GM12878 (cell line): ENCODE results near the gene MED13L. TPM values are rescaled to one million over a fixed set of nuclear protein-coding genes. Genes with fewer than 3 reads are reported as not detected.

ENCODE experiments used
- ATAC-seq: fragments of 200-7000 bp; cut with Tn5 transposase; 3 replicates; pipeline ENCODE4 v1.9.1; 2020; ENCODE audit warnings: mild to moderate bottlenecking, moderate library complexity
- BruUV-seq: library from RNA; stranded (reverse); fragments of 400-500 nt; replicated peaks from 2 replicates; lab custom pipeline; 2021; lab: Mats Ljungman, UMichigan
- CTCF ChIA-PET: fragments of 300-600 bp; sonication (Branson Sonifier 250); formaldehyde crosslinking; extraction: SDS; loops from one replicate; lab custom pipeline; 2021; ENCODE audit warnings: inconsistent platforms; lab: Yijun Ruan, JAX
- POLR2A ChIA-PET: fragments of 350-600 bp; formaldehyde crosslinking; extraction: SDS; loops from one replicate; lab custom pipeline; 2021; ENCODE audit warnings: inconsistent platforms; lab: Charles Lee
- RAD21 ChIA-PET: fragments of 300-600 bp; sonication (Branson Sonifier 250); formaldehyde crosslinking; loops from one replicate; lab custom pipeline; 2023; ENCODE audit warnings: antibody characterized with exemption; ENCODE audit not compliant: unreplicated experiment; lab: Charles Lee
- SMC1A ChIA-PET: fragments of 300-600 bp; sonication (Branson Sonifier 250); formaldehyde crosslinking; loops from one replicate; lab custom pipeline; 2023; ENCODE audit not compliant: unreplicated experiment, uncharacterized antibody; lab: Charles Lee
- DNase-seq: peaks from one replicate; pipeline ENCODE4 v3.0.0-alpha.2; 2011; ENCODE audit warnings: low read depth, low spot score
- FAIRE-seq: peaks from 3 replicates; lab custom pipeline; 2011; peaks lifted over from hg19 to GRCh38; lab: Jason Lieb, UNC
- H2AFZ ChIP-seq: 2 replicates; pipeline ENCODE4 v1.6.0; 2011; ENCODE audit warnings: low read depth, low read length, control low read depth; ENCODE audit not compliant: control insufficient read depth
- H3K27ac ChIP-seq: 2 replicates; pipeline ENCODE4 v1.5.1; 2011; ENCODE audit warnings: control low read depth; ENCODE audit not compliant: control insufficient read depth, insufficient read depth
- H3K27me3 ChIP-seq, 2 experiments: replicated peaks in 1 of 2; 2 replicates each; pipeline versions ENCODE4 v1.6.0 to v1.6.1; 2011; ENCODE audit warnings: low read length in 1 of 2; ENCODE audit not compliant: control insufficient read depth in 2 of 2, insufficient read depth in 2 of 2
- H3K36me3 ChIP-seq, 2 experiments: 2 replicates each; pipeline ENCODE4 v1.5.1; 2011; ENCODE audit warnings: low read length in 1 of 2; ENCODE audit not compliant: control insufficient read depth in 2 of 2, insufficient read depth in 2 of 2
- H3K4me1 ChIP-seq: 2 replicates; pipeline ENCODE4 v1.6.1; 2011; ENCODE audit warnings: mild to moderate bottlenecking, low read length, moderate library complexity, mixed read lengths; ENCODE audit not compliant: control insufficient read depth, insufficient read depth
- H3K4me2 ChIP-seq: 2 replicates; pipeline ENCODE4 v1.6.0; 2011; ENCODE audit warnings: control low read depth; ENCODE audit not compliant: control insufficient read depth, insufficient read depth
- H3K4me3 ChIP-seq: fragments of 200-600 bp; sonication (generic); 2 replicates; pipeline ENCODE4 v1.5.1; 2016
- H3K79me2 ChIP-seq: 2 replicates; pipeline ENCODE4 v1.6.0; 2011; ENCODE audit warnings: low read length; ENCODE audit not compliant: control insufficient read depth, insufficient read depth
- H3K9ac ChIP-seq: 2 replicates; pipeline ENCODE4 v1.8.0; 2011; ENCODE audit warnings: low read length, control low read depth, mixed read lengths; ENCODE audit not compliant: control insufficient read depth, insufficient read depth
- H3K9me3 ChIP-seq: replicated peaks from 3 replicates; pipeline ENCODE4 v1.5.1; 2011; ENCODE audit warnings: mild to moderate bottlenecking, low read length; ENCODE audit not compliant: control insufficient read depth, insufficient read depth
- H4K20me1 ChIP-seq: 2 replicates; pipeline ENCODE4 v1.6.0; 2011; ENCODE audit not compliant: control insufficient read depth, insufficient read depth
- BACH1 ChIP-seq: fragments of 450-650 bp; IDR thresholded peaks from 2 replicates; pipeline ENCODE4 v1.6.1; 2017; ENCODE audit warnings: mild to moderate bottlenecking, borderline replicate concordance
- BHLHE40 ChIP-seq, 2 experiments: fragments of 450-650 bp in 1 of 2; IDR thresholded peaks; 2 replicates each; pipeline ENCODE4 v1.6.1; 2011 to 2017; ENCODE audit warnings: low read depth in 2 of 2, borderline replicate concordance in 1 of 2, improper control_type of control experiment in 1 of 2, low read length in 1 of 2, mild to moderate bottlenecking in 1 of 2
- CREB1 ChIP-seq: IDR thresholded peaks from 2 replicates; pipeline ENCODE4 v1.6.1; 2012; ENCODE audit warnings: low read depth, mild to moderate bottlenecking, inconsistent platforms
- CTCF ChIP-seq, 3 experiments: IDR thresholded peaks in 2 of 3; conservative IDR thresholded peaks in 1 of 3; 2 replicates each; pipeline ENCODE4 v1.5.1; 2011; ENCODE audit warnings: low read depth in 3 of 3, low read length in 3 of 3, mild to moderate bottlenecking in 3 of 3, control low read depth in 2 of 3, moderate library complexity in 2 of 3, inconsistent platforms in 1 of 3, mixed read lengths in 1 of 3; ENCODE audit not compliant: control insufficient read depth in 2 of 3, insufficient read depth in 1 of 3; ENCODE audit errors: extremely low read depth in 1 of 3
- FOXM1 ChIP-seq: IDR thresholded peaks from 2 replicates; pipeline ENCODE4 v1.6.1; 2012; ENCODE audit warnings: low read depth, mild to moderate bottlenecking, inconsistent platforms, low read length, moderate library complexity
- HDAC2 ChIP-seq: fragments of 200-600 bp; sonication (generic); IDR thresholded peaks from 2 replicates; pipeline ENCODE4 v1.6.1; 2017
- LARP7 ChIP-seq: fragments of 450-650 bp; IDR thresholded peaks from 2 replicates; pipeline ENCODE4 v1.6.1; 2017; ENCODE audit warnings: mild to moderate bottlenecking
- MYC ChIP-seq: IDR thresholded peaks from 2 replicates; pipeline ENCODE4 v1.6.1; 2011; ENCODE audit warnings: mild to moderate bottlenecking, low read length, moderate library complexity, inconsistent platforms; ENCODE audit not compliant: insufficient read depth, insufficient replicate concordance, insufficient read length, severe bottlenecking
- RAD21 ChIP-seq: IDR thresholded peaks from 2 replicates; pipeline ENCODE4 v1.6.1; 2011; ENCODE audit warnings: mild to moderate bottlenecking, low read depth, low read length, moderate library complexity; ENCODE audit not compliant: insufficient read depth
- SIX5 ChIP-seq: IDR thresholded peaks from 2 replicates; pipeline ENCODE4 v1.6.1; 2011; ENCODE audit warnings: mild to moderate bottlenecking, low read depth, low read length, moderate library complexity; ENCODE audit not compliant: severe bottlenecking
- SMC3 ChIP-seq: IDR thresholded peaks from 2 replicates; pipeline ENCODE4 v1.6.1; 2011; ENCODE audit warnings: low read length, improper control_type of control experiment, borderline replicate concordance
- TCF12 ChIP-seq: IDR thresholded peaks from 2 replicates; pipeline ENCODE4 v1.6.1; 2011; ENCODE audit warnings: low read depth, mild to moderate bottlenecking, low read length
- TCF3 ChIP-seq: IDR thresholded peaks from 2 replicates; pipeline ENCODE4 v1.6.1; 2012; ENCODE audit warnings: low read depth, mild to moderate bottlenecking, low read length, borderline replicate concordance; ENCODE audit not compliant: insufficient read depth
- YY1 ChIP-seq: IDR thresholded peaks from 2 replicates; pipeline ENCODE4 v1.6.1; 2011; ENCODE audit warnings: low read depth, mild to moderate bottlenecking, low read length
- WGBS: methylation state at CpG from one replicate; pipeline ENCODE4 v1.1.6; 2016; ENCODE audit warnings: low lambda C conversion rate; ENCODE audit not compliant: insufficient replicate concordance, insufficient coverage; ENCODE audit errors: missing lambda C conversion rate; 5-methylcytosine and 5-hydroxymethylcytosine counted together
- in situ Hi-C: fragments of 300-500 bp; cut with MboI; formaldehyde crosslinking; loops from 9 replicates; pipeline ENCODE4 v1.14.3; 2018; ENCODE audit warnings: mixed read lengths
- intact Hi-C: fragments of 100-400 bp; cut with micrococcal nuclease; formaldehyde crosslinking; loops from one replicate; pipeline ENCODE4 v1.14.2; 2022; ENCODE audit not compliant: unreplicated experiment
- polyA plus RNA-seq, 11 experiments: library from polyadenylated mRNA; depleted of rRNA in 4 of 11; unstranded in 6 of 11; stranded (reverse) in 5 of 11; fragments of >200 nt; fragmentation: Nextera tagmentation in 4 of 11; fragmentation: Illumina TruSeq in 1 of 11; extraction: Ambion mirVana in 4 of 11; extraction: Trizol in 1 of 11; gene quantifications; 1 replicate in 1 of 11; 2 replicates in 10 of 11; pipeline versions ENCODE4 v1.2.1 to v1.2.3, GENCODE V29; 2011 to 2016; ENCODE audit warnings: inconsistent platforms in 2 of 11, missing spikeins in 2 of 11, low read depth in 1 of 11
- total RNA-seq, 4 experiments: library from RNA; depleted of rRNA in 3 of 4; stranded (reverse); fragments of >200 nt in 3 of 4; fragmentation: Illumina TruSeq in 1 of 4; extraction: Trizol in 1 of 4; gene quantifications; 2 replicates each; pipeline versions ENCODE4 v1.2.1 to v1.2.3, GENCODE V29; 2013 to 2021

MED13L gene
- total and polyA plus RNA-seq, 10 of the 15 experiments (the other 5 are each of a cell fraction or from before 2014, with no cell fraction given) = 3.7 to 30.1 (median 9.1) TPM

GRCh38 chr12:115916910-115917668, 360.4 kb downstream of the MED13L start:
- Histone ChIP-seq H3K27ac (no peak overlapping the region), H4K20me1 (no peaks in the 10 kb centered on the region), H3K4me2 (no peak overlapping the region), H3K9ac (no peak overlapping the region), H3K79me2 (no peaks in the 10 kb centered on the region), H3K4me3 (no peak overlapping the region), H3K4me1 (no peaks in the 10 kb centered on the region), H3K27me3 (no peaks in the 10 kb centered on the region), H3K36me3 (no peaks in the 10 kb centered on the region), H3K9me3 (no peaks in the 10 kb centered on the region), H2AFZ (no peak overlapping the region)
- DNase-seq (no peak), FAIRE-seq (no peak), ATAC-seq (peak; percentile 95)
- TF ChIP-seq CTCF (IDR thresholded peaks at IDR 0.05 in 2 of 3, conservative IDR thresholded peaks at IDR 0.05 in 1 of 3; ENCODE audit: control insufficient read depth in 2 of 3, extremely low read depth in 1 of 3, insufficient read depth in 1 of 3, low read depth in 3 of 3, low read length in 3 of 3) (peak; percentile 85 to 96 (median 93)), TCF12 (0 out of 2 replicates have a peak, but pooled peaks have one; percentile 46), LARP7 (peak; percentile 46; the same call in 1 of the 2 replicates), TCF3 (0 out of 2 replicates have a peak, but pooled peaks have one; percentile 23), RAD21 (peak; percentile 83), SMC3 (peak; percentile 83), HDAC2 (no peak), FOXM1 (no peak), CREB1 (no peak), YY1 (peak; percentile 76), MYC (no peak), BACH1 (peak; percentile 20; the same call in 1 of the 2 replicates), BHLHE40 (IDR thresholded peaks at IDR 0.05; ENCODE audit: borderline replicate concordance in 1 of 2, low read depth in 2 of 2, low read length in 1 of 2) (0 out of 4 replicates have a peak, but pooled peaks of 1 of the 2 experiments have one; percentile 16), SIX5 (no peak)
- CTCF ChIA-PET = interaction anchor here (0.7 to 3.1 kb wide), 18 partner anchors 12 to 1950 kb away, joined by 3 to 22 read pairs (median 5); no protein-coding TSS in a partner anchor
- in situ Hi-C loops (loop anchor here (5.0 to 10.0 kb wide), 3 partner anchors 1255 to 1932 kb away; no protein-coding TSS in a partner anchor), intact Hi-C loops (loop anchor here (1.0 to 10.0 kb wide), 4 partner anchors 122 to 1935 kb away; no protein-coding TSS in a partner anchor)
- WGBS = 30% methylated on average over 28 of the region's 57 CpGs
- RAD21 ChIA-PET = interaction anchor here (0.7 to 1.5 kb wide), 7 partner anchors 95 to 1938 kb away, joined by 3 to 11 read pairs (median 3); no protein-coding TSS in a partner anchor
- SMC1A ChIA-PET = interaction anchor here (1.0 to 2.9 kb wide), 6 partner anchors 8 to 1937 kb away, joined by 3 to 18 read pairs (median 6); no protein-coding TSS in a partner anchor
- BruUV-seq = no TSS peak
- POLR2A ChIA-PET = no interaction called here
